Thoracic aorta (tissue), 2 donors: Measurements from ENCODE around the gene MPST. TPM values are rescaled to one million over a fixed set of nuclear protein-coding genes. Genes with fewer than 3 reads are reported as not detected.

Experiments
- ATAC-seq: fragments of 150-250 bp; one replicate; pipeline ENCODE4 v1.8.0; 2017; ENCODE audit warnings: low read depth; ENCODE audit not compliant: insufficient number of reproducible peaks, low FRiP score
- DNase-seq: peaks from one replicate; pipeline ENCODE4 v3.0.0-alpha.2; 2020; ENCODE audit warnings: low spot score
- H3K27ac ChIP-seq, 2 donors: fragments of 200-600 bp; sonication (generic); 1 replicate in 1 of 2; 2 replicates in 1 of 2; pipeline ENCODE4 v1.5.1; 2016; ENCODE audit warnings: mild to moderate bottlenecking in 2 of 2, moderate library complexity in 2 of 2
- H3K27me3 ChIP-seq: fragments of 200-600 bp; sonication (generic); replicated peaks from 2 replicates; pipeline ENCODE4 v1.6.0; 2016; ENCODE audit warnings: mild to moderate bottlenecking; ENCODE audit not compliant: insufficient read depth
- H3K36me3 ChIP-seq: fragments of 200-600 bp; sonication (generic); one replicate; pipeline ENCODE4 v1.5.1; 2016
- H3K4me1 ChIP-seq, 2 donors: fragments of 200-600 bp; sonication (generic); 1 replicate in 1 of 2; 2 replicates in 1 of 2; pipeline versions ENCODE4 v1.5.1 to v1.6.0; 2016; ENCODE audit warnings: low read depth in 2 of 2, mild to moderate bottlenecking in 1 of 2; ENCODE audit not compliant: control insufficient read depth in 1 of 2
- H3K4me3 ChIP-seq: fragments of 200-600 bp; sonication (generic); 2 replicates; pipeline ENCODE4 v1.5.1; 2016; ENCODE audit warnings: mild to moderate bottlenecking
- H3K9me3 ChIP-seq: fragments of 200-600 bp; sonication (generic); 2 replicates; pipeline ENCODE4 v1.5.1; 2016
- total RNA-seq, 2 donors: library from RNA; depleted of rRNA; stranded (reverse); fragments of >200 nt; gene quantifications; one replicate each; pipeline versions ENCODE4 v1.1.0 to v1.2.3, GENCODE V29; 2016
- TF ChIP-seq, protein P1 (sequence below): fragments of 200-600 bp; sonication (generic); IDR thresholded peaks from one replicate; pipeline ENCODE4 v1.5.1; 2019; ENCODE audit warnings: antibody characterized with exemption

MPST gene
- total RNA-seq, 2 donors from 2014 or later = 70.1 to 108 TPM

DNA sequence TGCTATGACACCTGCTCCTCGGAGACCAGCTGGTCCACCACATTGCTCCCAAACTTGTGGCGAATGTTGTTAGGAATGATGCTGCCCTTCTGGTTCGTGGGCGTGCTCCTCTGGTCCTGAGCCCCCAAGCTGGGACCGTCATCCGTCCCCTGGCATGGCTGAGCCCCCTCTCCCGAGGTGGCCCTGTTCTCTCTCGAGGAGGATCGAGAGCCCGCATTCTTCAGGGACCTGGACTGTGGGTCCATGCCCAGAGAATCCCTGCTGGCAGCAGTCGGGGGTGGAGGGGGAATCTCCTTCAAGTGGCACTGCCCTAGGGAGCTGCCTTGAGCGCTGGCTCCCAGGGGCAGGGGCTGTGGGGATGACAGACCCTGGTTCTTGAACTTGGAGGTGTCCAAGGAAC lies 17.7 kb upstream of the MPST start:
- no peaks in the 10 kb centered on the region for H3K36me3 ChIP-seq
- ATAC-seq (no peak), DNase-seq (no peak)
- H3K9me3 ChIP-seq = no peaks in the 10 kb centered on the region
- H3K4me3 ChIP-seq = no peak overlapping the region
- no peak overlapping the region for H3K27ac ChIP-seq
- TF ChIP-seq, protein P1, sequence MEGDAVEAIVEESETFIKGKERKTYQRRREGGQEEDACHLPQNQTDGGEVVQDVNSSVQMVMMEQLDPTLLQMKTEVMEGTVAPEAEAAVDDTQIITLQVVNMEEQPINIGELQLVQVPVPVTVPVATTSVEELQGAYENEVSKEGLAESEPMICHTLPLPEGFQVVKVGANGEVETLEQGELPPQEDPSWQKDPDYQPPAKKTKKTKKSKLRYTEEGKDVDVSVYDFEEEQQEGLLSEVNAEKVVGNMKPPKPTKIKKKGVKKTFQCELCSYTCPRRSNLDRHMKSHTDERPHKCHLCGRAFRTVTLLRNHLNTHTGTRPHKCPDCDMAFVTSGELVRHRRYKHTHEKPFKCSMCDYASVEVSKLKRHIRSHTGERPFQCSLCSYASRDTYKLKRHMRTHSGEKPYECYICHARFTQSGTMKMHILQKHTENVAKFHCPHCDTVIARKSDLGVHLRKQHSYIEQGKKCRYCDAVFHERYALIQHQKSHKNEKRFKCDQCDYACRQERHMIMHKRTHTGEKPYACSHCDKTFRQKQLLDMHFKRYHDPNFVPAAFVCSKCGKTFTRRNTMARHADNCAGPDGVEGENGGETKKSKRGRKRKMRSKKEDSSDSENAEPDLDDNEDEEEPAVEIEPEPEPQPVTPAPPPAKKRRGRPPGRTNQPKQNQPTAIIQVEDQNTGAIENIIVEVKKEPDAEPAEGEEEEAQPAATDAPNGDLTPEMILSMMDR = no peak
- no peaks in the 10 kb centered on the region for H3K4me1 ChIP-seq
- no peaks in the 10 kb centered on the region for H3K27me3 ChIP-seq

DNA sequence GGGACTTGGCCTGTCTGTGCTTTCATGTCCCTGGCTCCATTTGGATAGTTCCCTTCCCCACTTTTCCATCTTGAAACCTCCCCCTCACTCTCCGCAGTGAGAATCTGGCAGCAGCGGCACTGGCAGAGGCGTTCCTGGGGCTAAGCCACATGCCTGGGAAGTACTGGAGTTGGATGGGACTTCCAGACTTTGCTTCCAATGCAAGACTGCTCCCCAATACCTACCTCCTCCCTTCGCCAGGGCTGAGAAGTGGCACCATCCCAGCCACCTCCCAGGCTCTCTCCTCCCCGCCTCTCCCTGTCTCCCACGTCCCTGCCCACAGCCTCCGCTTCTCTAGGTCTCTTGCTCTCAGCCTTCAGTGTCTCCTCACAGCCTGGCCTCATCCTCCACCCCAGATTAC lies 16.9 kb upstream of the MPST start:
- Histone ChIP-seq H3K4me1 (no peaks in the 10 kb centered on the region), H3K4me3 (no peak overlapping the region), H3K9me3 (no peaks in the 10 kb centered on the region), H3K36me3 (no peaks in the 10 kb centered on the region), H3K27me3 (no peaks in the 10 kb centered on the region), H3K27ac (no peak overlapping the region)
- DNase-seq = no peak
- ATAC-seq = no peak
- TF ChIP-seq, protein P1 = no peak

DNA sequence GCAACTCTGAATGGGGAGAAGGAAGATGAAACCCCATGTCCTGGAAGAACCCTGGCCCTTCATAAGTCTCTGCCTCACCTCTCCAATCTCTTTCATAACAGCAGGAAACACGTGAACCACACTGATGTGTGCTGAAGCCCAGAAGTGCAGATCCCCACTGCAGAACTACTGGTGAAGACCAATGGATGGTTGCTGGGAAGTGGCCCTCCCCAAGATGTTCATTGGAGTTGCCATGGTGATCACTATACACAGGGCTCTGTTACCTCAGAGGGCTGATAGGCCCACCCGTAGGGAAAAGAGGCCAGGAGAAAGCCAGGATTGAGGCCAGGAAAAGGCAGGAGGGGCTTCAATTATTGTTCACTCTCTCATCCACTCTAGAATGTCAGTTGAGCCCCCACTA lies 11.9 kb upstream of the MPST start:
- no peak overlapping the region for H3K4me3 ChIP-seq
- DNase-seq (no peak), ATAC-seq (no peak)
- no peaks in the 10 kb centered on the region for H3K36me3 ChIP-seq
- H3K9me3 ChIP-seq = no peaks in the 10 kb centered on the region
- TF ChIP-seq, protein P1 = no peak
- no peaks in the 10 kb centered on the region for H3K27me3 ChIP-seq
- no peak overlapping the region for H3K27ac ChIP-seq
- no peaks in the 10 kb centered on the region for H3K4me1 ChIP-seq

DNA sequence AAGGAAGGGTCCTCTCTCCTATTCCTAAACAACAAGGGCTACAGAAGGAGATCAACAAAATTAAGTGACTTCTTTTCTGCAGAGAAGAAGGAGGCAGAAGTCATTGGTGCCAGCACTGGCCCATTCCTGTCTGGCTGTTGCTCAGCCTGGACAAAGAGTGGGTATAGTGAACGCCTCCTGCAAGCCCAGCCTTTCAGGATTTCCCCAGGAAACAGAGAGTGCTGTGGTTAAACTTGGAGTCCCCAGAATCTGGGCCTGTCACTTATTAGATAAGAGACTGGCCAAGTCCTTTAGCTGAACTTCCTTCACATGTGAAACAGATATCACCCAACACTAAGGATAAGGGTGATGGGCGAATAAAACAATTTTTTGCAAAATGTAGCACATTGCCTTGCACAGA lies 11.2 kb upstream of the MPST start:
- Histone ChIP-seq H3K27me3 (no peaks in the 10 kb centered on the region), H3K27ac (no peak overlapping the region), H3K4me1 (no peaks in the 10 kb centered on the region), H3K4me3 (no peak overlapping the region), H3K36me3 (no peaks in the 10 kb centered on the region), H3K9me3 (no peaks in the 10 kb centered on the region)
- no peak for DNase-seq
- TF ChIP-seq, protein P1 = no peak
- no peak for ATAC-seq

DNA sequence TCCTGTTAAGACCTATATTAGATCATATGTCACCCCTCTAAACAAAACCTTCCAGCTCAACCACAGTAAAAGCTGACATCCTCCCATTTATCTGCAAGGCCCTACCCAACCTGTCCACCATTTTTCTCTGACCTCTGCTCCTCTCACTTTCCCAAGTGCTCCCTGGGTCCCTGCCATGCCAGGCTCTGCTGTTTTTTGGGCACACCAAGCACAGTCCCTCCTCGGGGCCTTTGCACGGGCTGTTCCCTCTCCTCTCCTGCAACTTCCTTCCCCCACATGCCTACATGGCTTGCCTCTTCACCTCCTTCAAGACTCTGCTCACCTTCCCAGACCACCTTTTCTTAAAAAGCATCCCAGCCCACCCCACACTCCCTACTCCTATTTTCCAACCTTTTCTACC lies 10.1 kb upstream of the MPST start:
- TF ChIP-seq, protein P1 = no peak
- H3K4me3 ChIP-seq = no peak overlapping the region
- no peak overlapping the region for H3K27ac ChIP-seq
- no peaks in the 10 kb centered on the region for H3K27me3 ChIP-seq
- H3K9me3 ChIP-seq = no peaks in the 10 kb centered on the region
- no peaks in the 10 kb centered on the region for H3K36me3 ChIP-seq
- DNase-seq (no peak), ATAC-seq (no peak)
- H3K4me1 ChIP-seq = no peaks in the 10 kb centered on the region
